Progenitor cell of endocrine pancreas (in vitro differentiated cells): ENCODE results near the gene GNPAT. TPM values are rescaled to one million over a fixed set of nuclear protein-coding genes. Genes with fewer than 3 reads are reported as not detected.
A peak's percentile ranks its signal among the peaks of the same experiment; 100 is the strongest.

Experiments used
- DNase-seq: peaks from one replicate; pipeline ENCODE4 v3.0.0; 2021; ENCODE audit warnings: low spot score; ENCODE audit not compliant: unreplicated experiment
- H3K27ac Mint-ChIP-seq: 2 replicates; pipeline ENCODE4 v1.8.0; 2021; ENCODE audit warnings: mild to moderate bottlenecking, moderate library complexity, mixed read lengths
- H3K27me3 Mint-ChIP-seq: 2 replicates; pipeline ENCODE4 v1.8.0; 2021; ENCODE audit warnings: mixed read lengths
- H3K36me3 Mint-ChIP-seq: 2 replicates; pipeline ENCODE4 v1.8.0; 2022; ENCODE audit warnings: mixed read lengths; ENCODE audit not compliant: insufficient read depth
- H3K4me1 Mint-ChIP-seq: 2 replicates; pipeline ENCODE4 v1.8.0; 2021; ENCODE audit warnings: low read depth, mixed read lengths
- H3K4me3 Mint-ChIP-seq: 2 replicates; pipeline ENCODE4 v1.8.0; 2021; ENCODE audit warnings: low read depth, mild to moderate bottlenecking, moderate library complexity, mixed read lengths
- H3K9me3 Mint-ChIP-seq: 2 replicates; pipeline ENCODE4 v1.8.0; 2021; ENCODE audit warnings: low read depth, mixed read lengths
- CTCF ChIP-seq: fragments of 200-600 bp; sonication (generic); IDR thresholded peaks from one replicate; pipeline ENCODE4 v1.5.0; 2021; ENCODE audit warnings: antibody characterized with exemption, mild to moderate bottlenecking; ENCODE audit not compliant: unreplicated experiment
- total RNA-seq: library from RNA; stranded (reverse); gene quantifications from 2 replicates; pipeline ENCODE4 v1.2.1, GENCODE V29; 2021

The GNPAT gene
- total RNA-seq, 1 donor from 2014 or later: 70.2 TPM

GRCh38 chr1:231272173-231272572, 31.2 kb downstream of the GNPAT start:
- no peak overlapping the region for H3K27ac Mint-ChIP-seq
- TF ChIP-seq CTCF: no peak
- DNase-seq: no peak
- no peaks in the 10 kb centered on the region for H3K4me1 Mint-ChIP-seq
- H3K36me3 Mint-ChIP-seq: peaks cover 39% of the 10 kb centered on the region
- H3K4me3 Mint-ChIP-seq: no peak overlapping the region
- no peaks in the 10 kb centered on the region for H3K9me3 Mint-ChIP-seq
- no peaks in the 10 kb centered on the region for H3K27me3 Mint-ChIP-seq

- no peak for DNase-seq
- Mint-ChIP-seq H3K27ac (peak overlapping the region; percentile 17), H3K27me3 (no peaks in the 10 kb centered on the region), H3K9me3 (no peaks in the 10 kb centered on the region), H3K4me1 (no peaks in the 10 kb centered on the region), H3K4me3 (no peak overlapping the region), H3K36me3 (peaks cover 35% of the 10 kb centered on the region)
- no peak for TF ChIP-seq CTCF
Observed at GRCh38 chr1:231272880-231273279, 31.9 kb downstream of the GNPAT start.

- no peak for TF ChIP-seq CTCF
- H3K4me1 Mint-ChIP-seq: no peaks in the 10 kb centered on the region
- H3K27ac Mint-ChIP-seq: no peak overlapping the region
- no peaks in the 10 kb centered on the region for H3K9me3 Mint-ChIP-seq
- no peak for DNase-seq
- H3K4me3 Mint-ChIP-seq: no peak overlapping the region
- H3K36me3 Mint-ChIP-seq: peaks cover 35% of the 10 kb centered on the region
- no peaks in the 10 kb centered on the region for H3K27me3 Mint-ChIP-seq
Observed at GRCh38 chr1:231274119-231274825, 33.3 kb downstream of the GNPAT start.

- TF ChIP-seq CTCF: no peak
- Mint-ChIP-seq H3K4me1 (no peaks in the 10 kb centered on the region), H3K27ac (peak overlapping the region; percentile 39), H3K27me3 (no peaks in the 10 kb centered on the region), H3K36me3 (peaks cover 24% of the 10 kb centered on the region), H3K9me3 (no peaks in the 10 kb centered on the region), H3K4me3 (no peak overlapping the region)
- DNase-seq: no peak
Observed at GRCh38 chr1:231278100-231278790, 37.2 kb downstream of the GNPAT start.

GRCh38 chr1:231279081-231279480, 38.1 kb downstream of the GNPAT start:
- H3K4me3 Mint-ChIP-seq: no peak overlapping the region
- no peak for DNase-seq
- no peak for TF ChIP-seq CTCF
- no peaks in the 10 kb centered on the region for H3K9me3 Mint-ChIP-seq
- H3K36me3 Mint-ChIP-seq: peaks cover 22% of the 10 kb centered on the region
- no peaks in the 10 kb centered on the region for H3K27me3 Mint-ChIP-seq
- no peaks in the 10 kb centered on the region for H3K4me1 Mint-ChIP-seq
- no peak overlapping the region for H3K27ac Mint-ChIP-seq
